SK-N-SH (cell line): ENCODE measurements around the gene KCNJ12. TPM values are rescaled to one million over a fixed set of nuclear protein-coding genes. Genes with fewer than 3 reads are reported as not detected.

Experiments
- CTCF ChIA-PET: fragments of 300-600, 350-600 bp; formaldehyde crosslinking; extraction: SDS; loops from one replicate; lab custom pipeline; 2021; lab: Yijun Ruan, JAX
- POLR2A ChIA-PET: fragments of 350-600 bp; sonication (Branson Sonifier 250); formaldehyde crosslinking; extraction: SDS; loops from one replicate; lab custom pipeline; 2020; ENCODE audit warnings: antibody characterized with exemption, inconsistent platforms; lab: Yijun Ruan, JAX
- DNase-seq: peaks from one replicate; pipeline ENCODE4 v3.0.0; 2012
- H2AFZ ChIP-seq: fragments of 200-600 bp; sonication (generic); 2 replicates; pipeline ENCODE4 v1.8.1; 2016; ENCODE audit warnings: antibody characterized with exemption, mild to moderate bottlenecking, low read depth
- H3F3A ChIP-seq: fragments of 200-600 bp; sonication (generic); replicated peaks from 2 replicates; pipeline ENCODE3; 2016; ENCODE audit warnings: antibody characterized with exemption, mild to moderate bottlenecking; ENCODE audit not compliant: insufficient read depth
- H3K27ac ChIP-seq, 2 experiments: fragments of 200-500 bp in 1 of 2; fragments of 200-600 bp in 1 of 2; sonication (Bioruptor generic) in 1 of 2; sonication (generic), shearing (Covaris generic) in 1 of 2; 2 replicates each; pipeline versions ENCODE4 v1.5.1 to v1.6.1; 2014 to 2016; ENCODE audit warnings: low read depth in 2 of 2, inconsistent platforms in 1 of 2, low read length in 1 of 2, mild to moderate bottlenecking in 1 of 2, mixed read lengths in 1 of 2
- H3K27me3 ChIP-seq: fragments of 200-600 bp; sonication (generic), shearing (Covaris generic); 2 replicates; pipeline ENCODE4 v1.6.1; 2016; ENCODE audit warnings: mixed run types; ENCODE audit not compliant: insufficient read depth
- H3K36me3 ChIP-seq, 2 experiments: fragments of 200-500 bp in 1 of 2; fragments of 200-600 bp in 1 of 2; sonication (Bioruptor generic) in 1 of 2; sonication (generic) in 1 of 2; replicated peaks in 1 of 2; 2 replicates each; pipeline versions ENCODE3 to v1.5.1; 2014 to 2016; ENCODE audit warnings: low read length in 1 of 2, mild to moderate bottlenecking in 1 of 2; ENCODE audit not compliant: insufficient read depth in 2 of 2, control insufficient read depth in 1 of 2
- H3K4me1 ChIP-seq, 2 experiments: fragments of 200-500 bp in 1 of 2; fragments of 200-600 bp in 1 of 2; sonication (Bioruptor generic) in 1 of 2; sonication (generic), shearing (Covaris generic) in 1 of 2; 2 replicates each; pipeline versions ENCODE4 v1.5.1 to v1.6.1; 2014 to 2016; ENCODE audit warnings: low read depth in 1 of 2, low read length in 1 of 2, mixed run types in 1 of 2; ENCODE audit not compliant: insufficient read depth in 2 of 2, control insufficient read depth in 1 of 2
- H3K4me2 ChIP-seq: fragments of 200-600 bp; sonication (generic), shearing (Covaris generic); 2 replicates; pipeline ENCODE4 v1.6.1; 2017; ENCODE audit warnings: mixed run types
- H3K4me3 ChIP-seq, 2 experiments: fragments of 200-500 bp in 1 of 2; fragments of 200-600 bp in 1 of 2; sonication (Bioruptor generic) in 1 of 2; sonication (generic), shearing (Covaris generic) in 1 of 2; 2 replicates each; pipeline versions ENCODE4 v1.5.1 to v1.8.1; 2014 to 2016; ENCODE audit warnings: low read depth in 2 of 2, inconsistent platforms in 1 of 2, low read length in 1 of 2, mild to moderate bottlenecking in 1 of 2, mixed read lengths in 1 of 2, moderate library complexity in 1 of 2
- H3K79me2 ChIP-seq: fragments of 200-600 bp; sonication (generic); 2 replicates; pipeline ENCODE4 v1.8.1; 2017; ENCODE audit warnings: mild to moderate bottlenecking; ENCODE audit not compliant: insufficient read depth
- H3K9ac ChIP-seq: fragments of 200-600 bp; sonication (generic); 2 replicates; pipeline ENCODE4 v1.6.1; 2017; ENCODE audit warnings: mixed run types
- H3K9me2 ChIP-seq: fragments of 200-600 bp; sonication (generic); 2 replicates; pipeline ENCODE4 v1.6.1; 2017; ENCODE audit warnings: mixed run types
- H3K9me3 ChIP-seq: fragments of 200-600 bp; sonication (generic); 2 replicates; pipeline ENCODE4 v1.6.1; 2017; ENCODE audit warnings: mixed run types, mild to moderate bottlenecking, moderate library complexity
- H4K20me1 ChIP-seq: fragments of 200-600 bp; sonication (generic); 2 replicates; pipeline ENCODE4 v1.6.1; 2017; ENCODE audit warnings: mild to moderate bottlenecking, mixed run types; ENCODE audit not compliant: insufficient read depth
- CHD2 ChIP-seq: fragments of 150-350 bp; IDR thresholded peaks from 2 replicates; pipeline ENCODE4 v1.6.1; 2018; ENCODE audit warnings: low read length; ENCODE audit not compliant: partially characterized antibody
- CTCF ChIP-seq: fragments of 200-600 bp; sonication (generic); IDR thresholded peaks from 2 replicates; pipeline ENCODE4 v1.6.1; 2017; ENCODE audit warnings: antibody characterized with exemption, mild to moderate bottlenecking, moderate library complexity
- ELF1 ChIP-seq: IDR thresholded peaks from 2 replicates; pipeline ENCODE4 v1.4.0; 2012
- MEF2A ChIP-seq: IDR thresholded peaks from 2 replicates; pipeline ENCODE4 v1.4.0; 2012; ENCODE audit warnings: low read depth, borderline replicate concordance
- MXI1 ChIP-seq: IDR thresholded peaks from 2 replicates; pipeline ENCODE4 v1.6.1; 2012; ENCODE audit warnings: mild to moderate bottlenecking, low read depth, low read length, improper control_type of control experiment
- RFX5 ChIP-seq: IDR thresholded peaks from 2 replicates; pipeline ENCODE4 v1.6.1; 2012; ENCODE audit warnings: mild to moderate bottlenecking, improper control_type of control experiment, low read length
- RXRA ChIP-seq: IDR thresholded peaks from 2 replicates; pipeline ENCODE4 v1.4.0; 2012; ENCODE audit warnings: low read depth, mild to moderate bottlenecking, borderline replicate concordance
- TCF12 ChIP-seq: IDR thresholded peaks from 2 replicates; pipeline ENCODE4 v1.4.0; 2012
- TEAD4 ChIP-seq: IDR thresholded peaks from 2 replicates; pipeline ENCODE4 v1.4.0; 2012; ENCODE audit warnings: mild to moderate bottlenecking, borderline replicate concordance; ENCODE audit not compliant: insufficient read depth
- USF1 ChIP-seq: IDR thresholded peaks from 2 replicates; pipeline ENCODE4 v1.4.0; 2012; ENCODE audit warnings: low read depth, borderline replicate concordance
- USF2 ChIP-seq: fragments of 150-350 bp; IDR thresholded peaks from 2 replicates; pipeline ENCODE4 v1.6.1; 2017; ENCODE audit warnings: antibody characterized with exemption, low read length, low read depth, borderline replicate concordance
- YY1 ChIP-seq: IDR thresholded peaks from 2 replicates; pipeline ENCODE4 v1.4.0; 2012; ENCODE audit warnings: low read depth, mild to moderate bottlenecking
- ZBTB33 ChIP-seq: IDR thresholded peaks from 2 replicates; pipeline ENCODE4 v1.4.0; 2012; ENCODE audit warnings: low read depth, borderline replicate concordance
- WGBS: methylation state at CpG from one replicate; pipeline ENCODE4 v1.1.6; 2017; ENCODE audit warnings: low lambda C conversion rate; 5-methylcytosine and 5-hydroxymethylcytosine counted together
- polyA plus RNA-seq, 3 experiments: library from polyadenylated mRNA; depleted of rRNA; stranded (reverse); fragments of >200 nt; gene quantifications; 2 replicates each; pipeline ENCODE4 v1.2.3, GENCODE V29; 2012

Gene KCNJ12
- polyA plus RNA-seq, 1 of the 3 experiments (the other 2 are of a cell fraction): 0.36 TPM

GRCh38 chr17:21372256-21372954 lies 3.8 kb upstream of the KCNJ12 start:
- no peaks in the 10 kb centered on the region for H3K9me3 ChIP-seq
- H3F3A ChIP-seq: no peaks in the 10 kb centered on the region
- no peaks in the 10 kb centered on the region for H3K9me2 ChIP-seq
- TF ChIP-seq CHD2 (no peak), RXRA (no peak), TCF12 (no peak), USF1 (no peak), ELF1 (no peak), RFX5 (no peak), MEF2A (no peak), MXI1 (no peak), ZBTB33 (no peak), TEAD4 (no peak), YY1 (no peak), CTCF (no peak), USF2 (no peak)
- H4K20me1 ChIP-seq: no peaks in the 10 kb centered on the region
- ChIA-PET CTCF (interaction anchor here (1.1 to 2.8 kb wide), 2 partner anchors 9 to 93 kb away, joined by 4 to 8 read pairs; no protein-coding TSS in a partner anchor), POLR2A (no interaction called here)
- 83% methylated on average over 11 of the region's 16 CpGs for WGBS
- H3K4me3 ChIP-seq: no peak overlapping the region
- H3K4me1 ChIP-seq: peaks cover 3 to 12% of the 10 kb centered on the region in 2 experiments; a peak in 2 of 4 replicates
- no peak for DNase-seq
- no peaks in the 10 kb centered on the region for H3K36me3 ChIP-seq
- no peak overlapping the region for H2AFZ ChIP-seq
- H3K9ac ChIP-seq: no peak overlapping the region
- no peaks in the 10 kb centered on the region for H3K79me2 ChIP-seq
- peaks cover 12% of the 10 kb centered on the region for H3K27me3 ChIP-seq
- no peak overlapping the region for H3K4me2 ChIP-seq
- no peak overlapping the region for H3K27ac ChIP-seq
